HUDEP-2 (cell line): ENCODE measurements around the gene ARL3.

Experiments
- DNase-seq, 76 experiments: peaks; one replicate each; lab custom pipeline; 2025; ENCODE audit not compliant: unreplicated experiment in 76 of 76; lab: John Stamatoyannopoulos, UW

ARL3 gene

GRCh38 chr10:102624751-102625645 is 89.2 kb downstream of the ARL3 start:
- no peak for DNase-seq

DNA sequence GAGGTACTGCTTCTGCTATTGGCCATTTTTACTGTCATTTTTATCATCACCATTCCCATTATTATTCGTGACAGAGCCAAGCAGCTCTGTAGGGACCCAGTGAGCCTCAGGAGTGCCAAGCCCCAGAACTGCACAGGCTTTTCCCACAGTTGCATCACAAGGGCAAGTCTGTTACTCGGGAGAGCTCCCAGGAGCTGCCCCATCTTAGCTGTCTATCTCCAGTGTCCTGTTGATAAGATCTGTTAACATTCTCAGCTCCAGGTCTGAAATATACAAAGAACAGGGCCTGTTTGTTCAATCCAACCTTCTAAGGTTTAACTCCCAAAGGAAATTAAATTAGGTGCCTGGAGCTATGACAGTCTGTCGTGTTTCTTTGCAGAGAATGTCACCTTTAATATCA is 90.1 kb downstream of the ARL3 start:
- DNase-seq, result no peak
